Stimulated activated CD4-positive, alpha-beta T cell treated with anti-CD3 and anti-CD28 coated beads, Interleukin-12 subunit alpha, Interleukin-12 subunit beta, amount 100 ng/mL, for 24 hours (primary cell): ENCODE results near the gene TRAK2.
A peak's percentile ranks its signal among the peaks of the same experiment; 100 is the strongest.

Source experiments
- DNase-seq, 2 experiments: peaks; one replicate each; pipeline ENCODE4 v3.0.0-alpha.2; 2020; ENCODE audit warnings: low read depth in 2 of 2

Gene TRAK2

GRCh38 chr2:201363857-201364560 is 87.2 kb downstream of the TRAK2 start:
- no peak for DNase-seq

- DNase-seq = no peak
These were observed 88.9 kb downstream of the TRAK2 start for GRCh38 chr2:201362396-201362795.

GRCh38 chr2:201361078-201361733 is 90.1 kb downstream of the TRAK2 start:
- no peak for DNase-seq

GRCh38 chr2:201360256-201360655 is 91.0 kb downstream of the TRAK2 start:
- no peak for DNase-seq

DNA sequence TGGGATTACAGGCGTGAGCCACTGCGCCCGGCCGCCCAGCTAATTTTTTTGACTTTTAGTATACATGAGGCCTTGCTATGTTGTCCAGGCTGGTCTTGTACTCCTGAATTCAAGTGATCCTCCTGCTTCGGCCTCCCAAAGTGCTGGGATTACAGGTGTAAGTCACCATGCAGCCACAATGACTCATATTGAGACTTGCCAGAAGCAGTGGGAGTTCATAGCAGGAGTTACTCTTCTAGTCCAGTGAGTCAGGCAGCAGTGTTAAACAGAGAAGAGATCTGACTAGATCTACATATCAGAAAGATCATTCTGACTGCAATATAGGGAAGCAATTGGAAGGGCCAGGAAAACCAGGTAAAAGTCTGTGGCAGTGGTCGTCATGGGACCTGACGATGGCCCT is 92.6 kb downstream of the TRAK2 start:
- peak in 1 of 2 experiments; percentile 11 for DNase-seq

DNA sequence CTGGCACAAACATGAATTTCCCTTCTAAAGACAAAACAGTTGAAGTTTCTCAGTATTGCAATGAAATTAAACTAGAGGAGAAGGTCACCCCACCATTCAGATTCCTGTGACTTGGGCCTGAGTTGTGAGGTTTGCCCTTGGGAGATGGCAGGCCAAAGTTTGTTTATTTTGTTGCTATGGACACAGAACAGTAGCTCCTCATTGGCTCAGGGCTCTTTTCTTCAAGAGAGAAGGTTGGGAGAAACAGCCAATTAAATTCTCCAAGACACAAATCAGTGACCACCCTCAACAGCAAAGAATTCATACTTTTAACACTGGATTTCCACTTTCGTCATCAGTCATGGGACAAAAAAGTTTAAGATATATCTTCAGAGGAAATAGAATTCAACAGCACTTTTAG is 94.0 kb downstream of the TRAK2 start, which contains the start of gene FLACC1:
Gene FLACC1, minus strand, starts transcription at position 125 of the 400 bp plus-strand sequence. CDS start 5,941 bp downstream, outside the sequence.
- no peak for DNase-seq

- DNase-seq = no peak
These were observed 98.1 kb downstream of the TRAK2 start for GRCh38 chr2:201353116-201353515.

- no peak for DNase-seq
These were observed 100.4 kb downstream of the TRAK2 start for GRCh38 chr2:201350879-201351278.

DNA sequence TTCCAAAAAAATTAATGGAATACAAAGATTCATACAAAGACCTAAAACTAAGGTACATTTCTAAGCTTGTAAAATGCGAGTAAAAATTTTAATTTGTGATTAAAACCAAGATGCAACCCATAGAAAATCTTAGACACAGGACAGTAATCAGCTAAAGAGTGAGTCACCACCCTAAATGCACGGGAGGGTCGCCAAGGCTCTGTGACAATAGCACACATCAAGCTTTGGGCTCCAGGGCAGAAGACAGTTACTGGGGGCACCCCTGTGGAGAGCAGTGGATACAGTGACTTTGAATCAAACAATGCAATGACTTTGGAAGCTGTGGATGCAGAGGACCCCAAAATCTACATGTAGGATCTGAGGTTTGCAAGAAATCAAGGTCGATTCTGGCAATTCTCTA is 101.7 kb downstream of the TRAK2 start:
- DNase-seq = no peak

DNA sequence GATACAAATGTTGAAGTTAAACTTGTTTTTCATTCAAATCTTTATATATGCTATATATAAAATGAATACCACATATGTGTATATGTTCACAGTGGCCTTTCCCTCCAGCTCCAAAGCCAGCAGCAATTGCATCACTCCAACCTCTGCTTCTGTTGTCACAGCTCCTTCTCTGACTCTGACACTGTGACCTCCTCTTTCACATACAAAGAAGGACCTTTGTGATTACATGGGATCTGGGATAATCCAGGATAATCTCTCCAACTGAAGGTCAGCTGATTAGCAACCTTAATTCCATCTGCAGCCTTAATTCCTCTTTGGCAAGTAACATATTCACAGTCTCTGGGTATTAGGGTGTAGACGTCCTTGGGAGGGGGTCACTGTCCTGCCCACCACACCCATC is 102.5 kb downstream of the TRAK2 start:
- DNase-seq = no peak

DNA sequence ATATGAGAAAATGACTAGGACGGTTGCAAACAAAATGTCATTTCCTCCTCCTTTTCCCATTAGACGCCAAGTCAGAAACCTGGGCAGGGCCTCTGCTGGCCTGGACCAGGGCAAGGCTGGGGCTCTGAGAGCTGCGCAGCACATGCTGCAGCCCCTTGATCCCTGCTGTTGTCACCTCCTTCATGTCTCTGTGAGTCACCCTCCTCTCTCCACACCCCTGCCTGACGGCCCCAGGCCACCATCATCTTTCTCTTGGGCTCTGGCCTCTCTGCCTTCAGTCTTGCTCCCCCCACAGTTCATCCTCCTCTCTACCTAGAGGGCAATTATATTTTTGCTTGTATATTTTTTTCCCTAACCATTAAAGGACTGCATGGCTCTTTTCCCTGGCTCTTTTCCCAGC is 104.1 kb downstream of the TRAK2 start:
- DNase-seq = no peak

DNA sequence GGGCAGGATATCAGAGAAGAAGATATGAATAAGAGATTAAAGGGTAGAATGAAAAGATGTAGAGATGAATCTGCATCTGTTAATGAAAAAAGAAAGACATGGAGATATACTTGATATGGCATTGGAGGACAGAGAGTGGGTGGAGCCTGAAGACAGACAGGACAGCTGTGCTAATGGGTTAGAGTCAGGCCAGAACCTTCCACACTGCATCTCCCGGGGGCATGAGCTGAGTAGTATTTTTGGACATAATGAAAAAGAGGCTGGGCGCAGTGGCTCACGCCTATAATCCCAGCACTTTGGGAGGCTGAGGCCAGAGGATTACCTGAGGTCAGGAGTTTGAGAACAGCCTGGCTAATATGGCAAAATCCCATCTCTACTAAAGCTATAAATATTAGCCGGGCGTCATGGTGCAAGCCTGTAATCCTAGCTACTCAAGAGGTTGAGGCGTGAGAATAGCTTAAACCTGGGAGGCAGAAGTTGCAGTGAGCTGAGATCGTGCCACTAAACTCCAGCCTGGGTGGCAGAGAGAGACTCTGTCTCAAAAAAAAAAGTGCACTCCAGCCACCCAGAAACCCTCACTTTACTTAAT is 105.5 kb downstream of the TRAK2 start:
- DNase-seq = no peak

DNA sequence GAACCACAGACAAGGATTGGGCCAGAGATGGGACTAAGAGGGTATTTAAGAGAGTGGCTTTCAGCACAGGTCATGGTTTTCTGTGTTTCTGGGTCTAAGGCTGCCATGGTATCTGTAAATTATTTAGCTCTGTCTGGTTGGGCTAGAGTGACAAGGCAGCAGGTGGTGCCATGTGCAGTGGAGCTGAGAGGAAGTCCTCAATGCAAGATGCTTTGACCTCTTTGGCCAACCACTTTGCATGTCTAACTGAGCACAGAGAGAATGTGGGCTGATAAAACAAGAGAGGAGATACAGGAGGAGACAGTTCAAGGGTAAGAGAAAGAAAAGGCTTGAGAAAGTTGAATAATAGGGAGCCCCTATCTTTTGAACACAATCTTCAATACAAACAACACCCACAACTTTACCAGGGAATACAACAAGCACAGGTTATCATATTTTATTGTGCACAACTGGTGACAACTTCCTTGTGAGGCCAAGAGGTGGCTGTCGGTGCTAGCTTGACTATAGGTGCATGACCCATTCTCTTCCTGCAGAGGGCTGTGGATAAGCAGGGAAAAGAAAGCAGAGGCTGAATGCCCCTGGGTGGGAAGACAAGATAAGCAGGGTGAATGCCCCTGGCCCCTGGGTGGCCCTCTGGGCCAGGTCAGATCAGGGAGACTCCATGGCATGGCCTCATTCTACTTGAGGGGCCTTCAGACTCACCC is 106.4 kb downstream of the TRAK2 start:
- DNase-seq = no peak

DNA sequence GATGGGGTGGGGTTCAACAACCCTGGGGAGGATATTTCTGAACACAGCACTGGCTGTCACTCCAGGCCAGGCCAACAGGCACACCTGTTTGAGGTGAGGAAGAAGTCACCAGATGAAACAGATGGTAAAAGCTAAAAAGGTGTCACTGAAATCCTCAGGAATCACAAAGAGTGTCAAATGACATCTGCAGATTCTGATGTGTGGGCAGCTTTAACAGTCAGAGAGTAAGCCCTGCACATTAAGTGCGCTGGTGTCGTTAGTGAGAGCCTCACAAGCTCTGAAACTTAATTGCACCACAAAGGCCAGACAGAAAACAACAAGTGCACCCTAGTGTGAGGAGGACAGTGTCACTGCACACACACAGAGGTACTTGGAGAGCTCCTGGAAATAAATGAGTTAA is 107.7 kb downstream of the TRAK2 start:
- no peak for DNase-seq

GRCh38 chr2:201342923-201343322 is 108.3 kb downstream of the TRAK2 start:
- DNase-seq = no peak

DNA sequence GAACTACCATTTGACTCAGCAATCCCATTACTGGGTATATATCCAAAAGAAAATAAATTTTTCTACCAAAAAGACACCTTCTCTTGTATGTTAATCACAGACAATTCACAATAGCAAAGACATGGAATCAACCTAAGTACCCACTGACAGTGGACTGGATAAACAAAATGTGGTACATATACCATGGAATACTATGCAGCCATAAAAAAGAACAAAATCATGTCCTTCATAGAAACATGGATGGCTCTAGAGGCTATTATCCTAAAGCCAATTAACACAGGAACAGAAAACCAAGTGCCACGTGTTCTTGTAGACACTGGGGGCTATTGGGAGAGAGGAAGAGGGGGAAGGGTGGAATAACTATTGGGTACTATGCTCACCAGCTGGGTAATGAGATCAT is 121.8 kb downstream of the TRAK2 start:
- DNase-seq = no peak

- no peak for DNase-seq
These were observed 123.6 kb downstream of the TRAK2 start for GRCh38 chr2:201327678-201328077.
